Naive thymus-derived CD8-positive, alpha-beta T cell (primary cell): ENCODE data around the gene TTC16. TPM values are rescaled to one million over a fixed set of nuclear protein-coding genes. Genes with fewer than 3 reads are reported as not detected.
A peak's percentile ranks its signal among the peaks of the same experiment; 100 is the strongest.
"Not testable (repeated sequence)": the region's sequence is repeated elsewhere in the genome, so short reads cannot be mapped to it uniquely, and the experiment has no call there.

Source experiments
- ATAC-seq, 2 donors: fragments of 150-1000 bp; cut with Tn5 transposase in 1 of 2; sonication (Bioruptor Pico), chemical (Tn5 transposase) in 1 of 2; 1 replicate in 1 of 2; 2 replicates in 1 of 2; pipeline ENCODE4 v1.10.0; 2021; ENCODE audit warnings: mild to moderate bottlenecking in 2 of 2, moderate library complexity in 2 of 2
- POLR2A ChIA-PET: fragments of 350-600 bp; sonication (Branson Sonifier 250); formaldehyde crosslinking; loops from one replicate; lab custom pipeline; 2021; ENCODE audit warnings: antibody characterized with exemption; lab: Charles Lee
- DNase-seq, 10 donors: peaks; one replicate each; pipeline versions ENCODE4 v3.0.0 to v3.0.0-alpha.2; 2020 to 2022
- H3K27ac Mint-ChIP-seq, 10 donors: one replicate each; pipeline ENCODE4 v1.8.0; 2020 to 2022; ENCODE audit warnings: mild to moderate bottlenecking in 10 of 10, mixed read lengths in 10 of 10, moderate library complexity in 4 of 10, inconsistent platforms in 1 of 10
- H3K27me3 Mint-ChIP-seq, 5 donors: one replicate each; pipeline ENCODE4 v1.8.0; 2021 to 2022; ENCODE audit warnings: mixed read lengths in 5 of 5
- H3K36me3 Mint-ChIP-seq, 3 donors: one replicate each; pipeline ENCODE4 v1.8.0; 2020 to 2022; ENCODE audit warnings: mixed read lengths in 3 of 3, mild to moderate bottlenecking in 2 of 3, inconsistent platforms in 1 of 3
- H3K4me1 Mint-ChIP-seq, 4 donors: one replicate each; pipeline ENCODE4 v1.8.0; 2021 to 2022; ENCODE audit warnings: mixed read lengths in 4 of 4
- H3K4me3 Mint-ChIP-seq, 10 donors: one replicate each; pipeline ENCODE4 v1.8.0; 2020 to 2022; ENCODE audit warnings: mild to moderate bottlenecking in 10 of 10, mixed read lengths in 10 of 10, moderate library complexity in 6 of 10, inconsistent platforms in 1 of 10
- H3K9me3 Mint-ChIP-seq, 9 donors: one replicate each; pipeline ENCODE4 v1.8.0; 2020 to 2022; ENCODE audit warnings: mixed read lengths in 9 of 9, mild to moderate bottlenecking in 3 of 9, inconsistent platforms in 1 of 9, moderate library complexity in 1 of 9
- polyA plus RNA-seq, 3 donors: library from polyadenylated mRNA; unstranded; fragments of 300-500 nt; fragmentation: Illumina TruSeq; gene quantifications; one replicate each; pipeline ENCODE4 v1.2.3, GENCODE V29; 2021
- total RNA-seq, 8 experiments: library from RNA in 2 of 8; stranded (reverse) in 2 of 8; gene quantifications; one replicate each; pipeline ENCODE4 v1.2.3 and lab custom pipeline; 2021 to 2026

The TTC16 gene
- total and polyA plus RNA-seq, 5 experiments from 2014 or later = 1.8 to 8.2 (median 4.4) TPM

DNA sequence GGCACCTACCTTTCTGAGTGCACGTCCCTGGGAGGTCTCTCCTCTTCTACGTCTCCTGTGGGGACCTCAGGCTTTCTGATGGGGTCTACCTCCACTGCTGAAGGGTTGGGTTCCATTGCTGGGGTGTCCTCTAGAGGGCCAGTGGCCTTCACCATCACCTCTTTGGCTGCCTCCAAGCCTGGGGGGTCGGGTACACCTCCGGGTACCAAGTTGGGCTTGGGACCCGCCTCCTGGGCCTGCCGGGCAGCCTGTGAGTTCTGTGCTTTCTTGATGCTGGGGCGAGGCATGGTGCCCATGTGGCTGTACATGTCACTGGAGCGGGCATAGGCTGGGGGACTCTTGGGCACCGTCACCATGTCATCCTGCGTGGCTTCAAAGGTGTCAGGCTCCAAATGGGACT is 58.1 kb downstream of the TTC16 start:
- peak overlapping the region; percentile 25 to 82 (median 40) for H3K4me3 Mint-ChIP-seq
- ATAC-seq = no peak
- H3K27me3 Mint-ChIP-seq = no peaks in the 10 kb centered on the region
- no peak for DNase-seq
- H3K4me1 Mint-ChIP-seq = peaks cover 29 to 77% (median 62%) of the 10 kb centered on the region in 4 donors
- POLR2A ChIA-PET = interaction anchor here (4.4 kb wide), 1 partner anchor 10 kb away, joined by 44 read pairs; the partner anchor contains the start of gene CDK9
- H3K9me3 Mint-ChIP-seq = no peaks in the 10 kb centered on the region
- H3K27ac Mint-ChIP-seq = peak overlapping the region in 9 of 10 donors; percentile 74 to 93 (median 88)
- peaks cover 3 to 29% (median 5%) of the 10 kb centered on the region in 3 donors for H3K36me3 Mint-ChIP-seq

- H3K9me3 Mint-ChIP-seq = no peaks in the 10 kb centered on the region
- peaks cover 3 to 26% (median 5%) of the 10 kb centered on the region in 3 donors for H3K36me3 Mint-ChIP-seq
- peak; percentile 59 to 77 for ATAC-seq
- peak; percentile 58 to 92 (median 78) for DNase-seq
- peak overlapping the region; percentile 90 to 100 (median 98) for H3K4me3 Mint-ChIP-seq
- peak overlapping the region; percentile 93 to 99 (median 97) for H3K27ac Mint-ChIP-seq
- no peaks in the 10 kb centered on the region for H3K27me3 Mint-ChIP-seq
- H3K4me1 Mint-ChIP-seq = peaks cover 18 to 74% (median 59%) of the 10 kb centered on the region in 4 donors
- POLR2A ChIA-PET = interaction anchor here (0.6 to 4.4 kb wide), 15 partner anchors 8 to 210 kb away, joined by 3 to 44 read pairs (median 5); partner anchors contain the start of genes CDK9, ST6GALNAC4 and TOR2A
Measured at GRCh38 chr9:127776195-127776923, 60.5 kb downstream of the TTC16 start.

- POLR2A ChIA-PET = interaction anchor here (0.6 to 4.4 kb wide), 12 partner anchors 8 to 211 kb away, joined by 3 to 44 read pairs (median 5); partner anchors contain the start of genes CDK9 and ST6GALNAC4
- H3K27me3 Mint-ChIP-seq = no peaks in the 10 kb centered on the region
- peaks cover 3 to 25% (median 5%) of the 10 kb centered on the region in 3 donors for H3K36me3 Mint-ChIP-seq
- peaks cover 20 to 74% (median 56%) of the 10 kb centered on the region in 4 donors for H3K4me1 Mint-ChIP-seq
- H3K27ac Mint-ChIP-seq = peak overlapping the region; percentile 93 to 99 (median 97)
- ATAC-seq (no peak), DNase-seq (no peak)
- peak overlapping the region; percentile 90 to 100 (median 98) for H3K4me3 Mint-ChIP-seq
- no peaks in the 10 kb centered on the region for H3K9me3 Mint-ChIP-seq
Measured at GRCh38 chr9:127776924-127777289, 61.0 kb downstream of the TTC16 start.

- DNase-seq (no peak), ATAC-seq (no peak)
- Mint-ChIP-seq H3K27me3 (no peaks in the 10 kb centered on the region), H3K4me1 (peaks cover 20 to 77% (median 57%) of the 10 kb centered on the region in 4 donors), H3K4me3 (peak overlapping the region; percentile 90 to 100 (median 98)), H3K36me3 (peaks cover 3 to 23% (median 5%) of the 10 kb centered on the region in 3 donors), H3K9me3 (no peaks in the 10 kb centered on the region), H3K27ac (peak overlapping the region; percentile 93 to 99 (median 97))
- POLR2A ChIA-PET = interaction anchor here (0.7 to 9.1 kb wide), 5 partner anchors 11 to 285 kb away, joined by 3 to 237 read pairs (median 3); no protein-coding TSS in a partner anchor
Measured at GRCh38 chr9:127777368-127777980, 61.6 kb downstream of the TTC16 start.

- ATAC-seq (peak; percentile 22 to 41), DNase-seq (peak in 4 of 10 donors; percentile 38 to 45 (median 40))
- Mint-ChIP-seq H3K36me3 (peaks cover 3 to 15% (median 5%) of the 10 kb centered on the region in 3 donors), H3K4me1 (peaks cover 26 to 79% (median 61%) of the 10 kb centered on the region in 4 donors), H3K27me3 (no peaks in the 10 kb centered on the region), H3K27ac (peak within 1 kb of the TSS; percentile 93 to 99 (median 97)), H3K4me3 (peak within 1 kb of the TSS; percentile 90 to 100 (median 98)), H3K9me3 (no peaks in the 10 kb centered on the region)
- POLR2A ChIA-PET = interaction anchor here (0.6 to 9.1 kb wide), 17 partner anchors 12 to 284 kb away, joined by 3 to 237 read pairs (median 3); partner anchors contain the start of gene TOR2A
Measured at GRCh38 chr9:127778280-127779135, 62.6 kb downstream of the TTC16 start, which contains the start of gene SH2D3C. SH2D3C (minus strand) TSS chr9:127778666; CDS start chr9:127778627, 39 bp downstream.

GRCh38 chr9:127779136-127779981 is 63.5 kb downstream of the TTC16 start:
- POLR2A ChIA-PET = interaction anchor here (0.6 to 9.1 kb wide), 13 partner anchors 13 to 138 kb away, joined by 3 to 237 read pairs (median 4); partner anchors contain the start of genes ST6GALNAC4 and TOR2A
- peaks cover 0 to 7% (median 5%) of the 10 kb centered on the region in 3 donors for H3K36me3 Mint-ChIP-seq
- H3K4me3 Mint-ChIP-seq = peak overlapping the region; percentile 90 to 100 (median 98)
- H3K27me3 Mint-ChIP-seq = no peaks in the 10 kb centered on the region
- peak; percentile 9 to 29 for ATAC-seq
- no peak for DNase-seq
- peak overlapping the region; percentile 71 to 99 (median 96) for H3K27ac Mint-ChIP-seq
- H3K9me3 Mint-ChIP-seq = no peaks in the 10 kb centered on the region
- H3K4me1 Mint-ChIP-seq = peaks cover 30 to 79% (median 62%) of the 10 kb centered on the region in 4 donors

- no peaks in the 10 kb centered on the region for H3K27me3 Mint-ChIP-seq
- POLR2A ChIA-PET = interaction anchor here (0.6 to 9.1 kb wide), 10 partner anchors 14 to 850 kb away, joined by 3 to 237 read pairs (median 5); partner anchors contain the start of gene TOR2A
- no peaks in the 10 kb centered on the region for H3K9me3 Mint-ChIP-seq
- peaks cover 0 to 5% (median 2%) of the 10 kb centered on the region in 3 donors for H3K36me3 Mint-ChIP-seq
- peak overlapping the region; percentile 89 to 99 (median 96) for H3K27ac Mint-ChIP-seq
- no peak for ATAC-seq
- H3K4me3 Mint-ChIP-seq = peak overlapping the region in 9 of 10 donors; percentile 0 to 100 (median 52)
- peaks cover 31 to 77% (median 64%) of the 10 kb centered on the region in 4 donors for H3K4me1 Mint-ChIP-seq
- DNase-seq = no peak
Measured at GRCh38 chr9:127780126-127780885, 64.4 kb downstream of the TTC16 start.

DNA sequence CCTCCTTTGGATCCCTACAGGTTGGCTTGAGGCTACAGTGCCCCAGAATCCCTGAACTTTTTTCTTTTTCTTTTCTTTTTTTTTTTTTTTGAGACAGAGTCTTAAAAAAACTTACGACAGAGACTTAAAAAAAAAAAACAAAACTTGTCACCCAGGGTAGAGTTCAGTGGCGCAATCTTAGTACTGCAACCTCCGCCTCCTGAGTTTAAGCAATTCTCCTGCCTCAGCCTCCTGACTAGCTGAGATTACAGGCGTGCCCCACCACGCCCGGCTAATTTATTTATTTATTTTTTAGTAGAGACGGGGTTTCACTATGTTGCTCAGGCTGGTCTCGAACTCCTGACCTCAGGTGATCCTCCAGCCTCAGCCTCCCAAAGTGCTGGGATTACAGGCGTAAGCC is 65.0 kb downstream of the TTC16 start:
- not testable (repeated sequence) for H3K36me3 Mint-ChIP-seq, ATAC-seq, H3K9me3 Mint-ChIP-seq, H3K27me3 Mint-ChIP-seq
- POLR2A ChIA-PET = interaction anchor here (0.6 to 9.1 kb wide), 8 partner anchors 15 to 851 kb away, joined by 3 to 237 read pairs (median 6); partner anchors contain the start of gene TOR2A
- Mint-ChIP-seq H3K27ac (peak overlapping the region; percentile 86 to 99 (median 94)), H3K4me1 (peaks cover 31 to 77% (median 63%) of the 10 kb centered on the region in 4 donors), H3K4me3 (peak overlapping the region in 6 of 10 donors; percentile 11 to 100 (median 52))
- DNase-seq = peak in 1 of 10 donors; percentile 38
